Limb (tissue), 2 donors: ENCODE data around the gene GRAMD4.
A peak's percentile ranks its signal among the peaks of the same experiment; 100 is the strongest.

ENCODE experiments used
- DNase-seq, 2 donors: peaks; one replicate each; pipeline ENCODE4 v3.0.0-alpha.2; 2016; ENCODE audit errors: extremely low spot score in 2 of 2

Gene GRAMD4

GRCh38 chr22:46687460-46687859 lies 67.3 kb downstream of the GRAMD4 start:
- DNase-seq: no peak

DNA sequence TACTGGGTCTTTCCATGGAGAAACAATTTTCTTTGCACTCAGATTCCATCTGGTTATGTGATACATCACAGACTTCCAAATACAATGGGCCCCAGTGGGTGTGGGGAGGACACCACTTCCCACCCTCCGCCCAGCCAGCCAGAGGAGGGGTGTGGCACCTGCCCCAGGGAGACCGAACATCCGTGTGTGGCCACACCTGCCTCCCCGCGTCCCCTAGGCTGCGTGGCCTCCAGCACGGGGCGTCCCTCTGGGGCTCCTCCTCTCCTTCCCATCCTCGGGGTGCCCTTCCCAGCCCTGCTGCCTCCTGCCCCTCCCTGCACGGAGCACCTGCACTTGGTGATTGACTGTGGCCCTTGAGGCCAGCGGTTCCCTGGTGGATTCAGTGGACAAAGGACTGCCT lies 68.8 kb downstream of the GRAMD4 start:
- DNase-seq: peak in 1 of 2 donors; percentile 23

DNA sequence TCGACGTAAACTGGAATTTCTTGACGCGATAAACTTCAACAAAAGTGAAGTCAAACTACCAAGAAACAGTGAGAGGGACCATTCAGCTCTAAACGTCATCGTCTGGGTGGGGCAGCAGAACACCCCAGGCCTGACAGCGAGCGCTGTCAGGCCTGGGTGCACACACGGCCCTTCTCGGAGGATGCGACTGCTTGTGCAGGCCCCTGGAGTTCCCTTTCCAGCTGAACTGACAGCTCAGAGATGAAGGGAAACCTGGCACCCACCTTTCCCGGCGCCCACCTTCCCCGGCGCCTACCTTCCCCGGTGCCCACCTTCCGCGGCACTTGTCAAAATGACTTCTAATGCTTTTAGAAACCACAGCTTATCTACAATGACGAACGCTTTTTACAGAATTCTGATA lies 70.0 kb downstream of the GRAMD4 start:
- no peak for DNase-seq

- no peak for DNase-seq
Measured at GRCh38 chr22:46691571-46691970, 71.4 kb downstream of the GRAMD4 start.

DNA sequence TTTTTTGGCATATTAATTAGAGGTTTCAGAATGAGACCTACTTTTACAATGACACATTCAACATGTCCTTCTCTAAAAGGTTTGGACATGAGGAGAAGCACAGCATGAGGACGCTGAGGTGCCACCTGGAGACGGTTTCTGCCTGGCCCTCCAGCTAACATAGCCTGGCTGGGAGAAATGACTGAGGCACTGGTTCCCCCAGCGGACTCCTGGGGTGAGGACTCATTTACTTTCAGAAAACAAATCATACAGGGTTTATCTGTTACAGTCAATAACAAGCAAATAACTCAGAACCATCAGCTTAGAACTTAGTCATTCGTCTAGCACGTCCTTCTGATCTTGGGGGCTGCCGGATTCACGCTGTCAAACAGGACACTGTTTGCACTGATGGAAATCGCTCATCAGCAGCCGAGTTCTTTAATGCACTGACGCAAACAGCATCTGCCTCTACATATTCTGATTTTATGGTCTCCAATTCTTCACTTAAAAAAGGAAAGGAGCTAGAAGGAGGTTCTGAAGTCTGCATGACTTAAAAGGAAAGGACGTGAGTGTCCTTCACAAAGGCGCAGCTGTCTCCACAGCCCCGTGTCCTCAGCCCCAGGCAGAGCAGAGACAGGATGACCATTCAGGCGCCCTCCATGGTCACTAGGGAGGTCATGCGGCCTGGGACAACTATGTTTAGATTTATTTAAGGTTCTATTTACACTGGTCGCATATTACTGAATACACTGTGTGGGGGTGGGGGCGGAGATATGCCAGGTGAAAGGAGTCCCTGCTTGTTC lies 73.6 kb downstream of the GRAMD4 start:
- DNase-seq: no peak

GRCh38 chr22:46694416-46695170 lies 74.4 kb downstream of the GRAMD4 start:
- no peak for DNase-seq

GRCh38 chr22:46695346-46696228 lies 75.4 kb downstream of the GRAMD4 start:
- no peak for DNase-seq

GRCh38 chr22:46696229-46696518 lies 76.0 kb downstream of the GRAMD4 start:
- peak in 1 of 2 donors; percentile 27 for DNase-seq

DNA sequence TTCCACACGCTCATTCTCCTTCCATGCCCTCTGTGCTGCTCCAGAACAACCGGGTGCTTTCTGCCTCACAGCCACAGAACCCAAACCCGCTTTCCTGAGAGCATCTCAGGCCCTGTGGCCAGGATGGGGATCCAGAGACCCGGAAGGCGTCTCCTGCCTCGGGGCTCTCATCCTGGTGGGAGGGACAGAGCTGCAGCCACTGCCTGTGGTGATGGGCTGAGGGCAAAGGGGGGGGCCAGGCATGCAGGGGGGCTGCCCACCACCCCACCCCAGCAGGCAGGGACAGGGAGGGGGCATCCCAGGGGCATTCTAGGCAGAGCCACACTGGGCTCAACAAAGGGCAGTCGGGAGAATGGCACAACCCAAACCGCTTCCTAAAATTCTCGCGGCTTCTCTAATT lies 76.4 kb downstream of the GRAMD4 start:
- DNase-seq: no peak

DNA sequence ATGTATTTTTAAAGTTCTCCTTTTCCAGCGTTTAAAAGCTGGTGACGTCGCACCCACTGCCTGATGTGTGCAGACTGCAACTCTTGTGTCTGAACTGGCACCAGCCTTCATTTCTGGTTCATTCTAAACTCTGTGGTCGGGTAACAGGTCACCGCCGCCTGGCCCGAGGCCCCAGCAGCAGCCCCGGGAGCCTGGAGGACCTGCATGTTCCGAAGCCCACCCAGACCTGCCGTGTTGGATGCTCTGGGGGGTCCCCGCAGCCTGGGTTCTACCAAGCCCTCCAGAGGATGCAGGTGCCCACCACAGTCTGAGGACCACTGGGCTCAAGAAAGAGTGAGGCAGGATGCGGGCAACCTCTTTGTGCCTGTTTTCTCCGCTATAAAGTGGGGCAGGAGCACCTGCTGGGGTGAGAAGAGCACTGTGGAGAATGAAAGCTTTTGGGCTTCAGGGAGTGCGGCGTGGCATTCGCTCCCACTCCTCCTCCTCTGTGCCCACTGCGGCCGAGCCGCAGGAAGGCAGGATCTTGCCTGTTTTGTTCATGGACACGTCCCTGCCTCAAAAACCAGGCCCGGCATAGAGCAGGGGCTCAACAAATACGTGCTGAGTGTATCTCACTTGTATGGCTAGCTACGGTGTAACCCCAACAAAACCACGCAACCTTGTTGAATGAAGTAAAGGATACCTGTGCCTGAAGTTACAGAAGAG lies 77.8 kb downstream of the GRAMD4 start:
- DNase-seq: no peak

DNA sequence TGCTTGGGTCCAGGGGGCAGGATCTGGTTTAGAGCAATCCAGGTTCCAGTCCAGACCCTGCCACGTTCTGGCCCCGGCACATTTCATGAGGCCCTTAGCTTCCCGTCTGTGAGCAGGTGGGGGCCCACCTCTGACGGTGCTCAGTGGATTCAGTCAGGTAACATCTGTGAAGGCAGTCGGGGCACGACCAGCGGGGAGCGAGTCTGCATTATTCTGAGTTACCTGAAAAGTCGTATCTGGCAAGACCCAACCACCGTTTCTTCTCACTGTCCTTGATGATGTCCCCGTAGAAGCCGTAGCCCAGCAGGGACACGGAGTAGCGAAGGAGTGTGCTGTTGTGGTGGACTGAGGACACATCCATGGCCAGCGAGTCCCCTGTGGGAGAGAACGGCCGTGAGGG lies 78.9 kb downstream of the GRAMD4 start:
- no peak for DNase-seq

GRCh38 chr22:46701262-46701661 lies 81.1 kb downstream of the GRAMD4 start:
- DNase-seq: no peak

GRCh38 chr22:46703171-46703995 lies 83.2 kb downstream of the GRAMD4 start:
- DNase-seq: no peak

DNA sequence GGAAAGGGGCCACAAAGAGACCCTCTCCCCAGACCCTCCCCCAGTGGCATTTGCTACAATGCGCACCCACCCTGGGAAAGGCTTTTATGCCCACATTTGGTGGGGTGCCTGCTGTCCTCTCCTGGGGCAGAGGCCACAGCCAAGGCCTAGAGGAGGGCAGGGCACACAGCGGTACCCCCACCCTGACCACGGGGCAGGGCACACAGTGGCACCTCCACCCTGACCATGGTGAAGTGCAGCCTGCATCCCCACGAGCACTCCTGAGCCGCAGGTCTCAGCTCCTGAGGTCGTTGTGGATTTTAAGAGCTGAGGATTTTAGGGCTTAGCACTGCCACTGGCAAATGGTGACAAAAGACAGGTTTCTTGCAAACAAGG lies 83.8 kb downstream of the GRAMD4 start:
- DNase-seq: no peak

DNA sequence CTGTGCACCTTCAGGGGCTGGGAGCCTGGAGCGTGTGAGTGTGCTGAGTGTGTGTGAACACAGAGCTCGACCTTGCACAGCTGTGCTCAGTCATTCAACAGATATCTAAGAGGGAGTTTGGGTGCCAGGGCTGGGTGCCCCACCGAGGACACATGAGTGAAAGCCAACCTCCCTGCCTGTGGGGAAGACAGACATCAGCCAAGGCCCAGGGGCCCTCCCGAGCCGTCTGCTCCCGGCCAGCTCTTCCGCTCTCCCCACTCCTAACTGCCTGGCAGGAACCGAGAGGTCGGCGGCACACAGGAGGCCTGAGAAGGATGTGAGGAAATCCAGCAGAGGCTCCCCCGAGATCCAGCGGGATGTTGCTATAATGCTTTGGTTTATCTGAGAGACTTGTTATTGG lies 85.9 kb downstream of the GRAMD4 start:
- DNase-seq: no peak

DNA sequence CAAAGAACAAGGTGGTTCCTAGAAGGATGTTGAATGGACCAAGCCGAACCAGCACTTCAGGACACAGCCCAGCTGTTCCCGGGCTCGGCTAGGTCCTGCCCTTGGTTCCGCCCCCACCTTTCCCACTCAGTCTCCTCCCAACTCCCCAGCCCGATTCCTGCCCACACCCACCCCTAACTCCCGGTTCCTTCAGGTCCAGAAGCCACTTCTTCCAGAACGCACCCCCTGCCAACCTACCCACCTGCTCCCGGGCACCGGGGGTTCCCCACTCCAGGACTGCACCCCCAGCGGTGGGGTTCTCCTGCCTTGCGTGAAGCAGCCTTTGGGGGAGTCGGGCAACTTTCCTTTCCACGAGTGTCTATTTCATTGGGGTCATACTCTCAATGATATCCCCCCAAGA lies 87.1 kb downstream of the GRAMD4 start:
- no peak for DNase-seq

- no peak for DNase-seq
Measured at GRCh38 chr22:46707827-46708570, 87.8 kb downstream of the GRAMD4 start.

DNA sequence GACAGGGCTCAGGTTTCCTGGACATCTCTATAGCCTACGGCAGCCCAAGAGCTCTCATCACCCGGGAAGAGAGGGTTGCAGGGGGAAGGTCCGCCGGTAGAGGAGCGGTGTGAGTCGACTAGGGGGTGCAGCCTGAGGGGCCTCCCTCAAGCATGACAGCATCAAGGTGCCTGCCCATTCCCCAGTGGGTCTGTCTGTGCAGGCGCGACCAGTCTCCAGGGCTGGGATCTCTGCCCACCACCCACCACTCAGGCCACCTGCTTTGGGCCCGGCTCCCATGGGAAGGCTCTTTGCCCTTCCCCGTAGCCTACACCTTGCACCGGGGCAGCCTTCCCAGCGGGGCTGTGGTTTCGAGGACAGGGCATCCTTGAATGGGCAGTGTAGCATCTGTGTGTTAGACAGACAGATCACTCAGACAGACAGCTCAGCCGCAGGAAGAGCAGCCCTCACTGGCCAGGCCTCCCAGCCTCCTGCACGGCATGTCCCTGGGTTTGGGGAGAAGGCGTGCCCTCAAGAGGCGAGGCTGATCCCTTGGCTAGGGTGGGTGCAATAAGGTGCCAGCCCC lies 88.7 kb downstream of the GRAMD4 start:
- DNase-seq: no peak

DNA sequence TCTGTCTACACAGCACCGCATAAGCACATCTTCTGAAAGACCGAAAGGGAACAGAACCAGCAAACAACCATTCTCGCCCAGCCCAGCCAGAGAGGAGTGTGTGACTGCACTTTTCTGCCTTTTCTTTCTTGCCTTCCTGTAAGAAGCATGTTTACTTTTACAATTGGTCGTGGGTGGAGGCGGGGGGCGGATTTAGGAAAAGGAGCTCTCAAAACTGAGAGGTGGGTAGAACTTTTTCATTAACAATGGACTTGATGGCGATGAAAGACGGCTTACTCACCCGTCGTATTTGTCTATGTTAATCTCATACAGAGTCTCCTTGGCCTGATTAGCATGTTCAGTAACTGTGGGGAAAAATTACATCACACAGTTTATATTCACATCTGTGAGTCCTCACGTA lies 90.6 kb downstream of the GRAMD4 start:
- DNase-seq: no peak

- no peak for DNase-seq
Measured at GRCh38 chr22:46712288-46712687, 92.1 kb downstream of the GRAMD4 start.
